Stromal cell of bone marrow (primary cell): ENCODE measurements around the gene COL17A1.

ENCODE experiments used
- DNase-seq: peaks from one replicate; pipeline ENCODE4 v3.0.0-alpha.2; 2012; ENCODE audit warnings: low read depth

COL17A1 gene

GRCh38 chr10:104032144-104032775, 53.4 kb downstream of the COL17A1 start:
- no peak for DNase-seq

DNA sequence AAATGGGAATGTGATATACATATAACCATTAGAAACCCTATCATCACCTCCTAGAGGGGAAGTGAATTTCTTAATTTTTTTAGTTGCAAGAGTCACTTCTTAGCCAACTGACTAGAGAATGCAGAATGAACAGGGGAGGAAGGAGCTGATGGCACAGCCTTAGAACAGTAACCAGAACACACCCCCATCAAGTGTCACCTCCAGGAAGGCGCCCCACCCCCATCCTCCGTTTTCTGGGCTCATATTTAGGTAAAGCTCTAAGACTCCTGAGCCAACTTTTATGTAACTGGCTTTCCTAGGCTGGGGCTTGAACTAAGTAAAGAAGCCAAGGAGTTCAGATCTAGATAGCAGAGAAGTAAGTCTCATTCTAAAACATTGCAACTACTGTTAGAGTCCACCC, 54.0 kb downstream of the COL17A1 start:
- no peak for DNase-seq

DNA sequence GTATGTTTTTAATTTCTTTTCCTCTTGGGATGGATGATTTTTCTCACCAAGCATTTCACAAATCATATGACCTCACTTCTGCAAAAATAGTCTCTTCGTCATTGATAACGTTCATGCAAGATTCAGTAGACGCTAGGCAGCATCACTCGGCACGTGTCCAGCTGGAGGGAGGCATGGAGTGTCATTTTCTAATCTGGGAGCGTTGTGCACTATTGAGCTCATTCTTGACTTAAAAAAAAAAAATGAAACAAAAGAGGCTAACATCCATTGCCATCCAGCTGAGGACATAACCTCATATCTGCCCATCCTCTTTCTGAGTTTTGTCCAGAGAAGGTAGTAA, 56.2 kb downstream of the COL17A1 start:
- DNase-seq, result no peak

- DNase-seq, result no peak
These were observed 56.7 kb downstream of the COL17A1 start for GRCh38 chr10:104028823-104029520.

DNA sequence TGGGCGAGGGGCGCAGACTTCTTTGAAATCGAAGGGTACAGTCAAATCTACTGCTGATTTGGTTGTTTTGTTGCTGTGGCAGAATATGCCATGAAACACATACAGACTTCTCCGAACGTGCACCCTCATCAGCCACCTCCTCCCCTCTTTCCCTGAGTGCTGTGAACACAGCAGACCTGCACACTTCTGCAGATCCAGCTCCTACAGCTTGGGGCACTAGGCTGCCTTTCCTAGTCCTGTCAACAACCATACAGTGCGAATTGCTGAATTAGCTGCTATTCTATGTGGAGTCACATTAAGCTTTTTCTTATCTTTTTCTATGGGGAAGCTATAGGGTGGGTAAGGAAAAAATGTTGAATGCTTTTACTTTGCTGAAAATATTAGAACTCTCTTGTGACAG, 57.5 kb downstream of the COL17A1 start:
- no peak for DNase-seq

- DNase-seq, result no peak
These were observed 58.9 kb downstream of the COL17A1 start for GRCh38 chr10:104026762-104027161.

DNA sequence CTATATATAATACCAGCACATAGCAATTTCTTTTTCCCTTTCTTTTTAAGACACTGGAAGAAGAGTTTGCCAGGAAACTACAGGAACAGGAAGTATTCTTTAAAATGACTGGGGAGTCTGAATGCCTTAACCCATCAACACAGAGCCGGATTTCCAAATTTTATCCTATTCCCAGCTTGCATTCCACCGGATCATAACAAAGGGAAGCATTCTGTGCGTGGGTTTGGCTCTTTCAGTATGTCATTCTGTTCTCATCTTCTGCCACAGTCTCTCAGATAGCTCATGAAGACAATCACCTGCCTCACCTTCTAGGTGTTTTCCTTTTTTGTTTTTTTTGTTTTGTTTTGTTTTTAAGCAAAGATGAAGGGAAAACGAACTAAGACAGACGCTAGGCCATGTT, 60.2 kb downstream of the COL17A1 start:
- no peak for DNase-seq

- no peak for DNase-seq
These were observed 63.7 kb downstream of the COL17A1 start for GRCh38 chr10:104022026-104022425.

DNA sequence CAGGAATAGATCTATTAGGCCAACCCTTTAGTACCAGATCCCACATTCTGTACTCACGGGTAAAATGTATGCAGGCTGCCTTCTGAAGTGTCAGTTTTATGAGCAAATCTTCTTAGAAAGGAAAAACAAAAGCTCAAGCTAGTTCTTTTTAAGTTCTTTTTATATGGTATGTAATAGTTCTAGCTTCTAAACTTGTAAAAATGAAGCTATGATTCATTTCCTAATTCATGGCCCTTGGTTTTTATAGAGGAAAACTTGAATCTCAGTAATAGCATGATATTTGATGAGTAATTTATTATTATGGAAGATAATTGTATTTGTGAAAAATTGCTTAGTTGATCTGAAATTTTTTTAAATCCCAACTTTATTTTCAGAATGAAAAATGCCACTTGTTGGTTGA, 64.4 kb downstream of the COL17A1 start:
- no peak for DNase-seq

- DNase-seq, result no peak
These were observed 65.7 kb downstream of the COL17A1 start for GRCh38 chr10:104020020-104020419.

DNA sequence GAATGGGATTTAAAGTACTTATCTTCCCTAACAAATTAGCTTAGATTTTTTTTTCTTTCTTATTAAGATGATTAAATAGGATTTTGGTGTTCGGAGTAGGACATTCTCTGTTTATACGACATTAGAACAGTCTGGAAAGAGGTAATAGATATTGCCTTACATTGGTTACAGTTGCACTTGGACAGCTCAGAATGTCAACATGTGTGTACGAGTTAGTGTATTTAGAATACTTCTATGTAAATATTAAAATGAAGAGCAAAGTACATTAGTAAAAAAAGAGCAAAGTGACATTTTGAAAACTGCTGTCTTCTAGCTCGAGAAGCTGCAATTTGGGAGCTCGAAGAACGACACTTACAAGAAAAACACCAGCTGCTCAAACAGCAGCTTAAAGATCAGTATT, 67.2 kb downstream of the COL17A1 start:
- DNase-seq, result no peak

DNA sequence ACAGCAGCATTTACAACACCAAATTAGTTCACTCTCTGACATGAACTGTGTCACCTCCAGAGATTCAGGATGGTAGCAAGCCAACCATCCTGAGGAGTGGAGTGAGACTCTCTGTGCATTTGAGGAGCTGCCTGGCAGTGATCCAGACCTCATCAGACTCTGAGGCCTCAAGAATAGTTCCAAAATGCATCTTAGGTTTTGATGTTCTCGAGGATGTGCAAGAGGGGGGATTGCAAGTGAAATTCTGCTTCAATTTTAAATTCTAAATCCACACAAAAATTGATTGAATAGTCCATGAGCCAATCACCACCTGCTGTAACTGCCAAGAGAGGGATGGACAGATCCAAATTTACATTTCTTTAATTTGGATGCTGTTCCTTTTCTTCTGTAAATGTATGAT, 69.0 kb downstream of the COL17A1 start:
- DNase-seq, result no peak

DNA sequence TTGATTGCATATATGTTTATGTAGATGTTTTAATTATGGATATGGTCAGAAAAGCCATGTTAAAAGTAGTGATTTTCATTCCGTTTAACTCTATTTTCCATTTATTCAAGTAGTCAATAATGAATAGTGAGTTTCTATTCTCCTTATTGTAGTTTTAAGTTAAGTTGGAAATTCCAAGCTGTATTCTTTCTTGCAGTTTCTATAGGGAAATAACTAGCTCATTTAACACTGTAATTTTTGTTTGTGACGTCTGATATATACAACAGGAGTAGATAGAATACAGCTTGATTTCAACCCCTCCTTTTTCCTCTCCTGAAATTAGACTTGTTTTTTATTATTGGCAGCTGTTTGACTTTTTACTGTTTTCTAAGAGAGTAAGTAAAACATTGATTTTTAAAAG, 71.5 kb downstream of the COL17A1 start:
- no peak for DNase-seq

- no peak for DNase-seq
These were observed 72.2 kb downstream of the COL17A1 start for GRCh38 chr10:104013489-104013888.

GRCh38 chr10:104011904-104012303, 73.8 kb downstream of the COL17A1 start:
- DNase-seq, result no peak

GRCh38 chr10:104005172-104005863, 80.4 kb downstream of the COL17A1 start:
- no peak for DNase-seq

- no peak for DNase-seq
These were observed 82.8 kb downstream of the COL17A1 start for GRCh38 chr10:104002911-104003310.

- no peak for DNase-seq
These were observed 86.9 kb downstream of the COL17A1 start for GRCh38 chr10:103998805-103999204.

DNA sequence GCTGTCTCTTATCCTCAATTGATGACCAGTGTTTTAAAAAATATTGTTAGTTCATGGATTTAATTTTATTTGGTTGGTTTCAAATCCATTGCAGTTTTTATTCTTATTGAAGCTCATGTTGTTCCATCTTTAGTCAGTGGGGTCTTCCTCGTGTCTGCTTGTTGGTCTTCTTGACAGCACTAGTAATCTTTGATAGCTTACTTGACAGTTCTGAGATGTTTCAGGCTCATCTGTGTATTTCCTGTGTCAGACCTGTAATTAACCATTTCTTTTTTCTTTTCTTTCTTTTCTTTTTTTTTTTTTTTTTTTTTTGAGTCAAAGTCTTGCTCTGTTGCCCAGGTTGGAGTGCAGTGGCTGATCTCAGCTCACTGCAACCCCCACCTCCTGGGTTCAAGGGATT, 90.5 kb downstream of the COL17A1 start:
- no peak for DNase-seq

DNA sequence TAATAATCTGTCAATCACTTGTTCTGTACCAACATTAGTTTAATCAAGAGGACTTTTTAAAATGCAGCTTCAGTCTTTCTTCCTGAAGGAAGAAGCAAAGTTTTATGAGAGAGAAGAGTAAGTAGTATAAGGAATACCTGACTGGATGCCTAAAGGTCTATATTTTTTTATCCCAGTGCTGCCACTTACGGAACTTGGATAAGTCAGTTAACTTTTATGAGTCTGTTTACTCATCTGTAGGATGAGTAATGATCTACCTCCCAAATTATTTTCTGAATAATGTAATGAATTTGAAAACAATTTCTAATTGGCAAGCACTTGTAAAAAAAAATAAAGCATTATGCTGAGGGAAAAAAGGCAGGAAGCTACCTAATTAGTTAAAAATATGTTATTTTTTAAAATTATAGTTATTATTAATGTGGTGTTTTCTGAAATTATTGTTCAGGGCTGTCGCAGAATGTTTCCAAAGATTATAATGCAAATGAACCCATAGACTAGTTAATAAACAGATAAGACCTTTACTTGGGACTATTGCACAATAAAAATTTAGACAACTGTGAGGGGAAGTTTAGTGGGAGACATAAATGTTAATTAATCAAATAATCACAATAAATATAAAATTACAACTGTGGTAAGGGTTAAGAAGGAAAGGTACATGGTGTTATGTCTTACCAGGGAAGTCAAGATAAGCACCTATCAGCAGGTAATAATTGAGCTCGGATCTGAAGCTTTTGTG, 94.1 kb downstream of the COL17A1 start:
- no peak for DNase-seq

DNA sequence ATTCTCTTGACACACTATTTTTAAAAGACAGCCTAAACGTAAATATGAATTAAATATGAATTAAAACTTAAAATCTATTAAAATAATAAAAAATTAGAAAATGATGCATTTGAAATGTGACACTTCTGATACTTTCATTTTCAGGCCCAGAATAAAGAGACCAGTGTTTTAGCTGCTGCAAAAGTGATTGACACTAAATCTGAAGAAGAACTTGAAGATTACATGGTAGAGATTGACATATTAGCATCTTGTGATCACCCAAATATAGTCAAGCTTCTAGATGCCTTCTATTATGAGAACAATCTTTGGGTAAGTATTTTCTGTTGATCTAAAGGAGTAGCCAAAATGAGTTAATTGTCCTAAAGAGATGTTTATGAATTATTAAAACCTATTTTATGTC, 95.1 kb downstream of the COL17A1 start:
- no peak for DNase-seq

- no peak for DNase-seq
These were observed 95.6 kb downstream of the COL17A1 start for GRCh38 chr10:103990121-103990520.

DNA sequence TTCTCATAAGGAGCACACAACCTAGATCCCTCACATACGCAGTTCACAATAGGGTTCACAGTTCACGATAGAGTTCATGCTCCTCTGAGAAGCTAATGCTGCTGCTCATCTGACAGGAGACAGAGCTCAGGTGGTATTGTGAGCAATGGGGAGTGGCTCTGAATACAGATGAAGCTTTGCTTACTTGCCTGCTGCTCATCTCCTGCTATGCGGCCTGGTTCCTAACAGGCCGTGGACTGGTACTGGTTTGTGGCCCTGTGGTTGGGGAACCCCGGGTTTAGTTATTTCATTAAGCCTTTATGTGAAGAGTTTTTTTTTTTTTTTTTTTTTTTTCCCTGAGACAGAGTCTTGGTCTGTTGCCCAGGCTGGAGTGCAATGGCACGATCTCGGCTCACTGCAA, 99.3 kb downstream of the COL17A1 start:
- DNase-seq, result no peak
